GM12891 (cell line): ENCODE measurements around the gene SUPT6H. TPM values are rescaled to one million over a fixed set of nuclear protein-coding genes. Genes with fewer than 3 reads are reported as not detected.
A peak's percentile ranks its signal among the peaks of the same experiment; 100 is the strongest.

ENCODE experiments used
- DNase-seq: peaks from one replicate; pipeline ENCODE4 v3.0.0; 2011; ENCODE audit warnings: low spot score; ENCODE audit not compliant: insufficient read length
- FAIRE-seq: peaks from 2 replicates; lab custom pipeline; 2011; peaks lifted over from hg19 to GRCh38; lab: Jason Lieb, UNC
- PAX5 ChIP-seq: IDR thresholded peaks from 2 replicates; pipeline ENCODE4 v1.6.1; 2011; ENCODE audit warnings: low read length, moderate library complexity, mild to moderate bottlenecking; ENCODE audit not compliant: insufficient read depth, severe bottlenecking
- POLR2A ChIP-seq: IDR thresholded peaks from 2 replicates; pipeline ENCODE4 v1.6.1; 2011; ENCODE audit warnings: low read depth, low read length, control low read depth
- POLR2AphosphoS5 ChIP-seq: IDR thresholded peaks from 2 replicates; pipeline ENCODE4 v1.6.1; 2011; ENCODE audit warnings: low read depth, low read length, control low read depth
- POU2F2 ChIP-seq: IDR thresholded peaks from 2 replicates; pipeline ENCODE4 v1.6.1; 2011; ENCODE audit warnings: low read depth, mild to moderate bottlenecking, control low read depth, low read length, moderate library complexity
- SPI1 ChIP-seq: IDR thresholded peaks from 2 replicates; pipeline ENCODE4 v1.6.1; 2011; ENCODE audit warnings: low read depth, low read length, control low read depth
- TAF1 ChIP-seq: IDR thresholded peaks from 2 replicates; pipeline ENCODE4 v1.6.1; 2011; ENCODE audit warnings: low read depth, low read length, control low read depth
- polyA plus RNA-seq: library from polyadenylated mRNA; unstranded; fragments of >200 nt; gene quantifications from one replicate; pipeline ENCODE4 v1.2.1, GENCODE V29; 2012; ENCODE audit warnings: low read depth, missing spikeins, inconsistent platforms; ENCODE audit not compliant: missing spikeins

The SUPT6H gene
- 40.8 TPM for polyA plus RNA-seq

DNA sequence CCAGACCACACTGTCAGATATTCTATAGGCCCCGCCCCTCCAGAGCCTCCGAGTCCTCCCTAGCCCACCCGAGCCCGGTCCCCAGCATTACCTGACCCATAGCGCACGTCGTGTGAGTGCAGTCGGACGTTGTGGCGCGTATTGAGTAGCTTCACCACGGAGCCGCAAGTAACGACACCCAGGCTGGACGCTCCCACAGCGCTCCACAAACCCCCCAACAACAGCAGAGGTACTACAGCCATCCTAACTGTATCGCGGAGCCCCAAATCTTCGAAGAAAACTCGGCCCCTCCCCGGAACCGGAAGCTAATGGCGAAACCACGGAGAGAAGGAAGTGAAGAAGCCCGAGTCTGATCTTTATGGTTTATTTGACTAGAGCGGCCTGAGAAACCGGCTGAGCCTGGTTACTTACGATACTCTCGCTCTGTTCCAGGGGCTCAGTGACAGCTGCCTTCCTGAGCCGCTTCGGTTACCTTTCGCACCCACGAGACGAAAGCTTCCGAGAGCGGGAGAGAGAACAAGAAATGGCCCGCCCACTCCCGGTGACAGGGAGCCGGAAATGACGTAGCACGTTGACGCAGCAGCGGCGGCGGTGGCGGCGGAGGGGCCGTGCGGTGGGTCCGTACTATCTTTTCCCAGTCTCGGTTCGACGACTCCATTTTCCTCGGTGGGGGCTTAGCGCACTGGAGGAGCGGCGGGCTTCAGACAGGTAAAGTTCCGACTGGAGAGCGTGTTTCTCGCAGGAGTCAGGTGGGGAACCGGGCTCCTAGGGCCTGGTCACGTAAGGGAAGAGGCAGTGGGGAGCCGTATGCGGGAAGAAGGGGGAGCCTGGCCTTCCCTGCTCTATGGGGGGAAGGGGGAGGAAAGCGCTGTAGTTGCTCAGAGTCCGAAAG is at the start of gene SUPT6H, which contains the start of gene SDF2:
Gene SUPT6H (plus strand): TSS at position 571 of the 892 bp plus-strand sequence. CDS start 11,197 bp downstream, outside the sequence.
Gene SDF2 (minus strand): TSS at position 272 of the 892 bp plus-strand sequence. CDS start 30 bp downstream, at position 242.
- DNase-seq (peak; percentile 86), FAIRE-seq (peak; percentile 95)

GRCh38 chr17:28612531-28612930 is 49.5 kb upstream of the SUPT6H start:
- TF ChIP-seq POLR2A (0 out of 2 replicates have a peak, but pooled peaks have one; percentile 19), TAF1 (no peak)
- FAIRE-seq (no peak), DNase-seq (no peak)

More for the DNA sequence above, at the start of gene SUPT6H, which contains the start of gene SDF2:
- TF ChIP-seq TAF1, result peak; percentile 87
- TF ChIP-seq PAX5, result no peak
- peak; percentile 93 for TF ChIP-seq POLR2A
- TF ChIP-seq POLR2AphosphoS5, result peak; percentile 92
- TF ChIP-seq SPI1, result peak; percentile 69
- 0 out of 2 replicates have a peak, but pooled peaks have one; percentile 44 for TF ChIP-seq POU2F2

DNA sequence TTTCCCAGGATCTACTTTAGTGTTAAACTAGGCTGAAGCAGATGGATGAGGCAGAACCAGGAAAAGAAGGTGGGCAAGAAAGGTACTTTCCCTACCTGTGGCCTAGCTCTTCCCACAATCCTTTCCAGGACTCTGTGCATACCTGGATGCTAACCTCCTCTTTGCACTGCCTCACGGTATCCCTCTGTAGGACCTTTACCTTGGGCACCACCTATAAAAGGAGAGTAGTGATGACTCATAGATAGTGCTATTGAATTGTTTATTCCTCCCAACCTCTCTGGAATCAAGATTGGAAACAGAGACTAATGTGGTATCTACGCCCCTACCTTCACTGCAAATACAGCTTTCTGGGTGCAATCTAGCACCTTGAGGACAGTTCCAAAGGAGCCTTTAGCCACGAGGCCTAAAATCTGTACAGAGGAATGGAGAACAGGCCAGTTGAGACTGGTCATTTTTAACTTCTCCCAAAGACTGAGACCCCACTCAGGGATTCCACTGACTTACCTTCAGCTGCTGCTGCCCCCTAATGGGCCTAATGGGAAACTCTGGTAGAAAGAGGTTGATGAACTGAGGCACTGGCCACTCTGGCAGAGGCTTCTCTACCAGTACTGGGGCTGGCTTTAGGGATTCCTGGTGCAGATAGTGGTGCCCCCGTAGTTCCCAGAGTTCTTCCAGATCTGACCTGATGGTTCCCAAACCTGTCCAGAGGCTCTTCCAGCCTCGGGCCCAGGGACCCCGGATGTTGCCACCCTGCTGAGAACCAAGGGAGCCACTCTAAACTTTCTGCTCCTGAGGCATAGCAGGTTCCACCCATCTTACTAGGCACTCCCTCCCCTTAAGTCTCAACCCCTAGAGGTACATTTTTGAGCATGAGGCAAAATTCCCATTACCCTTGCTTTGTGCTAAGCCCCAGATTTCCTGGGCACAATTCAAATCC is 48.8 kb upstream of the SUPT6H start:
- FAIRE-seq, result no peak
- TF ChIP-seq POLR2A (no peak), PAX5 (no peak), POLR2AphosphoS5 (no peak)
- no peak for DNase-seq

DNA sequence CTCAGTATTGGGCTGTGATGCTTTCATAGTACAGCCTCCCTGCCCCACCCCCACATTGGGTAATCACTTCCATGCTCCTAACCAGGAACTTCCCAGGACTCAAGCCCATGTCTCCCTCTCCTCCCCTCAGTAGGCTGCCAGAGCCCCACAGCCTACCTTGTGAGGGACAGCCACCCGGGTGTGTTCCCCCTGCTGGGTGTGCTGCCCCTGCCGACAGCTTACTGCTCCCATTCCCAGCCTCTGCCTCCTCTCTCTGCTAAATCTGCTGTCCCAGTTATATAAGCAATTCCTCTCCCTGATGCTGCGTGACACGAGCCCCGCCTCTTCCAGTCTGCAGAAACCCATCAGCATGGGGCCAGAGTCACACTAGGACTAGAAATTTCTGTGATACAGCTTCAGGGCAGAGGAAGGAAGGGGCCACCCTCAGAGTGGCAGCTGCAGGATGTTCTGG is 48.0 kb upstream of the SUPT6H start, which contains the start of gene RSKR:
Gene RSKR (minus strand): TSS at position 255 of the 451 bp plus-strand sequence. CDS start 24 bp downstream, at position 231.
- TF ChIP-seq POU2F2 (no peak), POLR2A (0 out of 2 replicates have a peak, but pooled peaks have one; percentile 0)
- DNase-seq, result no peak
- FAIRE-seq, result no peak

DNA sequence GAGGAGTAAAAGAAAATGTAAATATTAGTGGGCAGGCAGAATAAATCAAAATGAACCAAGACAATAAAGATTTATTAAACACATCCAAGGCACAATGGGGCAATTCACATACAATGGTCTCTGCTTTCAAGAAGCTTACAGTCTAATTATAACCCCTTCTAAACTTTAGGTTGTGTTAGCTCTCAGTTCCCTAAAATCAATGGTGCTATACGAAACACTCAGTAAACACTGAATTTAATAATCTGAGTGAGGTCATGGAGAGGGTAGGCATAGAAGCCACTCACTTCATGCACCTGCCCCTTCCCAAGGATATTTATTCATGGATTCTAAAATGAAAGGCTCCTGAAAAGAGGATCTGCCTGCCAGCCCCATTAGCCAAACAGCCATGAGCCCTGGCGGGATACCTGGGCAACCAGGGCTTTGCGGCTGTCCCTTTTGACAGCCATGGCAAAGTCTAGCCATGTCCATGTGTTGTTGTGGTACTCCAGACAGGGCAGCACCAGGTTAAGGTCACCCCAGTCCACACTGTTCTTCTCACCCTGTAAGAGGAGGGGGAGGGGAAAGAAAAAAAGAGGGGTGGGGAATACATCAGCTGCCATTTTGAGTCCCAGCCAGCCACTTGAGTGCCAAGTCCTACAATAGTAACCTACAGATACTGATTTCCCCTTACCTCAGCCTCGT is 46.6 kb upstream of the SUPT6H start:
- DNase-seq, result no peak

DNA sequence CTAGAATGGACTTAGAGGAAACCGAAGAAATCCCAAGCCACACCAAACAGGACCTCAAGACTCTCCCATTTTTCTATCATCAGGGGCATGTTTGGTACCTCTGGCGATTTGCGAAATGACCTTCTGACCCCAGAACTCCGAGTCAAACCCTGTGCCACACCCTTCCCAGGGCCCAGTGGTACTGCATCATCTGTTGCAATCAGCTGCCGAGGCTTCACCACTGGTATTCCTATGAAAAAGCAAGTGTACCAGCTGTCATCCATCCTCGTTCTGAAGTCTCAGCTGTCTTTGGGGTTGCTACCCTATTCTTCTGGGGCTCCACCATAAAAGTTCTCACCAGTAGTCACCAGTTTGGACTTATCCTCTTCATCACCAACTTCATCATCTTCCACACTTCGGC is 45.7 kb upstream of the SUPT6H start:
- FAIRE-seq (no peak), DNase-seq (no peak)
- TF ChIP-seq PAX5, result no peak
- TF ChIP-seq TAF1, result no peak
- no peak for TF ChIP-seq POLR2AphosphoS5
- no peak for TF ChIP-seq POLR2A
- TF ChIP-seq SPI1, result no peak
- TF ChIP-seq POU2F2, result no peak

More for the DNA sequence above, 46.6 kb upstream of the SUPT6H start:
- no peak for TF ChIP-seq TAF1
- TF ChIP-seq SPI1, result peak; percentile 82
- no peak for FAIRE-seq

GRCh38 chr17:28618464-28618863 is 43.5 kb upstream of the SUPT6H start:
- FAIRE-seq, result no peak
- no peak for DNase-seq
- TF ChIP-seq POLR2A, result no peak

DNA sequence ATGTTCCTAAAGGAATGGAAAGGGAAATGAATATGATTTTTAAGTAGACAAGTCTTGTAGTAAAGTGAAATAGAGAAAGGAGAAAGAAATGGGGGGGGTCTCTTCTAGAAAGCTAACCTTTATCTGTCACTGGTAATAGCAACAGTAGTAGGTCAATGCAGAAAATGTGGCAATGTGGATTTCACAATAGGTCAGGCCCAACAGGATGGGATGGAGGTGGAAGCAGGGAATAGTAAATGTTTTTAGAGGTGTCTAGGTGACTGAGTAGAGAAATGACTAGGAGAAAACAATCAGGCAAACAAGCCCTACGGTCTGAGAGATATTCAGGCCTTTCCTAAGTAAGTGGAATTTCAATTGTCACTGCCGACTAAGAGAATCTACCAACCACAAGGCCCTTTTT is 42.0 kb upstream of the SUPT6H start:
- FAIRE-seq (no peak), DNase-seq (no peak)
- TF ChIP-seq POU2F2, result no peak
- TF ChIP-seq TAF1, result no peak
- no peak for TF ChIP-seq SPI1
- no peak for TF ChIP-seq POLR2AphosphoS5
- TF ChIP-seq POLR2A, result no peak
- no peak for TF ChIP-seq PAX5

- no peak for DNase-seq
- FAIRE-seq, result no peak
- no peak for TF ChIP-seq POU2F2
- TF ChIP-seq TAF1, result no peak
- no peak for TF ChIP-seq POLR2A
- no peak for TF ChIP-seq POLR2AphosphoS5
- no peak for TF ChIP-seq PAX5
- no peak for TF ChIP-seq SPI1
Measured at GRCh38 chr17:28622186-28622585, 39.8 kb upstream of the SUPT6H start.
